C4-2B (cell line): ENCODE results near the gene VPS8.

Experiments
- ZFX ChIP-seq: fragments of 450-650 bp; IDR thresholded peaks from 2 replicates; pipeline ENCODE4 v1.6.1; 2017
- TF ChIP-seq, protein P1 (sequence below): fragments of 450-650 bp; conservative IDR thresholded peaks from 2 replicates; pipeline ENCODE4 v1.5.1; 2017; ENCODE audit warnings: mild to moderate bottlenecking

GRCh38 chr3:184765730-184766074 lies 46.3 kb upstream of the VPS8 start:
- TF ChIP-seq, protein P1, sequence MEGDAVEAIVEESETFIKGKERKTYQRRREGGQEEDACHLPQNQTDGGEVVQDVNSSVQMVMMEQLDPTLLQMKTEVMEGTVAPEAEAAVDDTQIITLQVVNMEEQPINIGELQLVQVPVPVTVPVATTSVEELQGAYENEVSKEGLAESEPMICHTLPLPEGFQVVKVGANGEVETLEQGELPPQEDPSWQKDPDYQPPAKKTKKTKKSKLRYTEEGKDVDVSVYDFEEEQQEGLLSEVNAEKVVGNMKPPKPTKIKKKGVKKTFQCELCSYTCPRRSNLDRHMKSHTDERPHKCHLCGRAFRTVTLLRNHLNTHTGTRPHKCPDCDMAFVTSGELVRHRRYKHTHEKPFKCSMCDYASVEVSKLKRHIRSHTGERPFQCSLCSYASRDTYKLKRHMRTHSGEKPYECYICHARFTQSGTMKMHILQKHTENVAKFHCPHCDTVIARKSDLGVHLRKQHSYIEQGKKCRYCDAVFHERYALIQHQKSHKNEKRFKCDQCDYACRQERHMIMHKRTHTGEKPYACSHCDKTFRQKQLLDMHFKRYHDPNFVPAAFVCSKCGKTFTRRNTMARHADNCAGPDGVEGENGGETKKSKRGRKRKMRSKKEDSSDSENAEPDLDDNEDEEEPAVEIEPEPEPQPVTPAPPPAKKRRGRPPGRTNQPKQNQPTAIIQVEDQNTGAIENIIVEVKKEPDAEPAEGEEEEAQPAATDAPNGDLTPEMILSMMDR = no peak
- TF ChIP-seq ZFX = no peak
